GM12878 (cell line): ENCODE data around the gene VBP1. TPM values are rescaled to one million over a fixed set of nuclear protein-coding genes. Genes with fewer than 3 reads are reported as not detected.

Experiments
- ATAC-seq: fragments of 200-7000 bp; cut with Tn5 transposase; 3 replicates; pipeline ENCODE4 v1.9.1; 2020; ENCODE audit warnings: mild to moderate bottlenecking, moderate library complexity
- BruUV-seq: library from RNA; stranded (reverse); fragments of 400-500 nt; replicated peaks from 2 replicates; lab custom pipeline; 2021; lab: Mats Ljungman, UMichigan
- CTCF ChIA-PET: fragments of 300-600 bp; sonication (Branson Sonifier 250); formaldehyde crosslinking; extraction: SDS; loops from one replicate; lab custom pipeline; 2021; ENCODE audit warnings: inconsistent platforms; lab: Yijun Ruan, JAX
- POLR2A ChIA-PET: fragments of 350-600 bp; formaldehyde crosslinking; extraction: SDS; loops from one replicate; lab custom pipeline; 2021; ENCODE audit warnings: inconsistent platforms; lab: Charles Lee
- RAD21 ChIA-PET: fragments of 300-600 bp; sonication (Branson Sonifier 250); formaldehyde crosslinking; loops from one replicate; lab custom pipeline; 2023; ENCODE audit warnings: antibody characterized with exemption; ENCODE audit not compliant: unreplicated experiment; lab: Charles Lee
- SMC1A ChIA-PET: fragments of 300-600 bp; sonication (Branson Sonifier 250); formaldehyde crosslinking; loops from one replicate; lab custom pipeline; 2023; ENCODE audit not compliant: unreplicated experiment, uncharacterized antibody; lab: Charles Lee
- DNase-seq: peaks from one replicate; pipeline ENCODE4 v3.0.0-alpha.2; 2011; ENCODE audit warnings: low read depth, low spot score
- FAIRE-seq: peaks from 3 replicates; lab custom pipeline; 2011; peaks lifted over from hg19 to GRCh38; lab: Jason Lieb, UNC
- H2AFZ ChIP-seq: 2 replicates; pipeline ENCODE4 v1.6.0; 2011; ENCODE audit warnings: low read depth, low read length, control low read depth; ENCODE audit not compliant: control insufficient read depth
- H3K27ac ChIP-seq: 2 replicates; pipeline ENCODE4 v1.5.1; 2011; ENCODE audit warnings: control low read depth; ENCODE audit not compliant: control insufficient read depth, insufficient read depth
- H3K27me3 ChIP-seq, 2 experiments: replicated peaks in 1 of 2; 2 replicates each; pipeline versions ENCODE4 v1.6.0 to v1.6.1; 2011; ENCODE audit warnings: low read length in 1 of 2; ENCODE audit not compliant: control insufficient read depth in 2 of 2, insufficient read depth in 2 of 2
- H3K36me3 ChIP-seq, 2 experiments: 2 replicates each; pipeline ENCODE4 v1.5.1; 2011; ENCODE audit warnings: low read length in 1 of 2; ENCODE audit not compliant: control insufficient read depth in 2 of 2, insufficient read depth in 2 of 2
- H3K4me1 ChIP-seq: 2 replicates; pipeline ENCODE4 v1.6.1; 2011; ENCODE audit warnings: mild to moderate bottlenecking, low read length, moderate library complexity, mixed read lengths; ENCODE audit not compliant: control insufficient read depth, insufficient read depth
- H3K4me2 ChIP-seq: 2 replicates; pipeline ENCODE4 v1.6.0; 2011; ENCODE audit warnings: control low read depth; ENCODE audit not compliant: control insufficient read depth, insufficient read depth
- H3K4me3 ChIP-seq: fragments of 200-600 bp; sonication (generic); 2 replicates; pipeline ENCODE4 v1.5.1; 2016
- H3K79me2 ChIP-seq: 2 replicates; pipeline ENCODE4 v1.6.0; 2011; ENCODE audit warnings: low read length; ENCODE audit not compliant: control insufficient read depth, insufficient read depth
- H3K9ac ChIP-seq: 2 replicates; pipeline ENCODE4 v1.8.0; 2011; ENCODE audit warnings: low read length, control low read depth, mixed read lengths; ENCODE audit not compliant: control insufficient read depth, insufficient read depth
- H3K9me3 ChIP-seq: replicated peaks from 3 replicates; pipeline ENCODE4 v1.5.1; 2011; ENCODE audit warnings: mild to moderate bottlenecking, low read length; ENCODE audit not compliant: control insufficient read depth, insufficient read depth
- H4K20me1 ChIP-seq: 2 replicates; pipeline ENCODE4 v1.6.0; 2011; ENCODE audit not compliant: control insufficient read depth, insufficient read depth
- ATF7 ChIP-seq: fragments of 450-650 bp; IDR thresholded peaks from 2 replicates; pipeline ENCODE4 v1.6.1; 2016; ENCODE audit warnings: low read depth, mild to moderate bottlenecking
- BACH1 ChIP-seq: fragments of 450-650 bp; IDR thresholded peaks from 2 replicates; pipeline ENCODE4 v1.6.1; 2017; ENCODE audit warnings: mild to moderate bottlenecking, borderline replicate concordance
- CBFB ChIP-seq: IDR thresholded peaks from 2 replicates; pipeline ENCODE4 v1.6.1; 2016; ENCODE audit warnings: antibody characterized with exemption, low read depth
- FOXK2 ChIP-seq: fragments of 450-650 bp; IDR thresholded peaks from 2 replicates; pipeline ENCODE4 v1.6.1; 2017; ENCODE audit warnings: mild to moderate bottlenecking, moderate library complexity
- KDM1A ChIP-seq: fragments of 200-600 bp; sonication (generic); IDR thresholded peaks from 2 replicates; pipeline ENCODE4 v1.6.1; 2016; ENCODE audit warnings: borderline replicate concordance
- NFXL1 ChIP-seq: fragments of 450-650 bp; IDR thresholded peaks from 2 replicates; pipeline ENCODE4 v1.6.1; 2017; ENCODE audit warnings: antibody characterized with exemption, mild to moderate bottlenecking, borderline replicate concordance
- NFYB ChIP-seq: IDR thresholded peaks from 2 replicates; pipeline ENCODE4 v1.6.1; 2011; ENCODE audit warnings: low read depth, mild to moderate bottlenecking, low read length, improper control_type of control experiment, moderate library complexity; ENCODE audit not compliant: insufficient read depth
- NR2C2 ChIP-seq: IDR thresholded peaks from 2 replicates; pipeline ENCODE4 v1.6.1; 2011; ENCODE audit warnings: borderline replicate concordance, low read depth; ENCODE audit not compliant: control insufficient read depth, insufficient read length
- NR2F1 ChIP-seq: fragments of 450-650 bp; conservative IDR thresholded peaks from 2 replicates; pipeline ENCODE4 v1.6.1; 2017; ENCODE audit warnings: mild to moderate bottlenecking
- PAX8 ChIP-seq: fragments of 450-650 bp; IDR thresholded peaks from 2 replicates; pipeline ENCODE4 v1.6.1; 2017; ENCODE audit warnings: mild to moderate bottlenecking, moderate library complexity
- POLR2AphosphoS5 ChIP-seq: IDR thresholded peaks from 2 replicates; pipeline ENCODE4 v1.6.1; 2011; ENCODE audit warnings: mild to moderate bottlenecking, low read length, inconsistent platforms
- RFX5 ChIP-seq: IDR thresholded peaks from 2 replicates; pipeline ENCODE4 v1.6.1; 2011; ENCODE audit warnings: low read depth, low read length, improper control_type of control experiment
- SP1 ChIP-seq: IDR thresholded peaks from one replicate; pipeline ENCODE4 v1.6.1; 2011; ENCODE audit warnings: low read depth, low read length
- SPI1 ChIP-seq: IDR thresholded peaks from 2 replicates; pipeline ENCODE4 v1.6.1; 2011; ENCODE audit warnings: low read depth, mild to moderate bottlenecking, low read length, moderate library complexity, borderline replicate concordance; ENCODE audit not compliant: insufficient read depth
- SREBF2 ChIP-seq: IDR thresholded peaks from 2 replicates; pipeline ENCODE4 v1.6.1; 2012; ENCODE audit warnings: mild to moderate bottlenecking, low read length
- ZNF217 ChIP-seq: fragments of 450-650 bp; IDR thresholded peaks from 2 replicates; pipeline ENCODE4 v1.6.1; 2017; ENCODE audit warnings: antibody characterized with exemption, mild to moderate bottlenecking
- ZNF622 ChIP-seq: fragments of 450-650 bp; IDR thresholded peaks from 2 replicates; pipeline ENCODE4 v1.6.1; 2017; ENCODE audit warnings: mild to moderate bottlenecking, inconsistent platforms
- WGBS: methylation state at CpG from one replicate; pipeline ENCODE4 v1.1.6; 2016; ENCODE audit warnings: low lambda C conversion rate; ENCODE audit not compliant: insufficient replicate concordance, insufficient coverage; ENCODE audit errors: missing lambda C conversion rate; 5-methylcytosine and 5-hydroxymethylcytosine counted together
- in situ Hi-C: fragments of 300-500 bp; cut with MboI; formaldehyde crosslinking; loops from 9 replicates; pipeline ENCODE4 v1.14.3; 2018; ENCODE audit warnings: mixed read lengths
- intact Hi-C: fragments of 100-400 bp; cut with micrococcal nuclease; formaldehyde crosslinking; loops from one replicate; pipeline ENCODE4 v1.14.2; 2022; ENCODE audit not compliant: unreplicated experiment
- polyA plus RNA-seq, 11 experiments: library from polyadenylated mRNA; depleted of rRNA in 4 of 11; unstranded in 6 of 11; stranded (reverse) in 5 of 11; fragments of >200 nt; fragmentation: Nextera tagmentation in 4 of 11; fragmentation: Illumina TruSeq in 1 of 11; extraction: Ambion mirVana in 4 of 11; extraction: Trizol in 1 of 11; gene quantifications; 1 replicate in 1 of 11; 2 replicates in 10 of 11; pipeline versions ENCODE4 v1.2.1 to v1.2.3, GENCODE V29; 2011 to 2016; ENCODE audit warnings: inconsistent platforms in 2 of 11, missing spikeins in 2 of 11, low read depth in 1 of 11
- total RNA-seq, 4 experiments: library from RNA; depleted of rRNA in 3 of 4; stranded (reverse); fragments of >200 nt in 3 of 4; fragmentation: Illumina TruSeq in 1 of 4; extraction: Trizol in 1 of 4; gene quantifications; 2 replicates each; pipeline versions ENCODE4 v1.2.1 to v1.2.3, GENCODE V29; 2013 to 2021

Gene VBP1
- total and polyA plus RNA-seq, 10 of the 15 experiments (the other 5 are each of a cell fraction or from before 2014, with no cell fraction given) = 56.4 to 182 (median 102) TPM

DNA sequence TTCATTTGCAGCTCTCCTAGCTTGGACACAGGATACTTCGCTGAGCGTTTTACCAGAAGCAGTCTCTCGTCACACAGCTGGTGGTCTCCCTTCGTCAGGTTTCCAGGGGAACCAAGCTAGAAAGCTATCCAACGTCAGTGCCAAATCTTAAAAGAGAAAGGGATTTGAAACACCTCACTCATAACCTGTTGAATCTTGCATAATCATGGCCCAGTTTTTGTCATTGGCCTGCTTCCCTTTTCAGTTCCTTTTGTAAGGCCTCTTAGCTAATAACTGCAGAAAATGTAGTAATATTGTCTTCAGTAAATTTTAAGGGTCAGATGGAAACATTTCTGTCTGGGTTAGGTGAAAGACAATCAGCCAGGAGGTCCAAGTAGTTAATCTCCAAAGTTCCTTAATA, 26.0 kb downstream of the VBP1 start:
- no peak overlapping the region for H3K9ac ChIP-seq
- no peak overlapping the region for H3K4me2 ChIP-seq
- no peak for DNase-seq
- FAIRE-seq = no peak
- H4K20me1 ChIP-seq = no peaks in the 10 kb centered on the region
- H3K36me3 ChIP-seq = no peaks in the 10 kb centered on the region; a peak in 2 of 4 replicates
- ChIA-PET CTCF (interaction anchor here (1.0 to 1.4 kb wide), 2 partner anchors 25 to 147 kb away, joined by 3 read pairs; no protein-coding TSS in a partner anchor), RAD21 (interaction anchor here (1.3 to 3.0 kb wide), 3 partner anchors 11 to 26 kb away, joined by 3 to 16 read pairs (median 6); partner anchors contain the start of gene VBP1), SMC1A (interaction anchor here (0.9 to 2.6 kb wide), 4 partner anchors 11 to 91 kb away, joined by 3 to 7 read pairs (median 6); no protein-coding TSS in a partner anchor), POLR2A (interaction anchor here (0.5 kb wide), 1 partner anchor 28 kb away, joined by 3 read pairs; no protein-coding TSS in a partner anchor)
- no peak overlapping the region for H2AFZ ChIP-seq
- in situ Hi-C loops = no loop called here
- no peaks in the 10 kb centered on the region for H3K27me3 ChIP-seq
- no peaks in the 10 kb centered on the region for H3K9me3 ChIP-seq
- intact Hi-C loops = no loop called here
- TF ChIP-seq NR2C2 (no peak), SPI1 (peak; percentile 61; the same call in 1 of the 2 replicates), ATF7 (peak; percentile 48; the same call in 1 of the 2 replicates)
- no peaks in the 10 kb centered on the region for H3K4me1 ChIP-seq
- no peak overlapping the region for H3K4me3 ChIP-seq
- 68% methylated on average over 5 of the region's 5 CpGs for WGBS
- peak; percentile 75 for ATAC-seq
- BruUV-seq = no TSS peak
- H3K79me2 ChIP-seq = no peaks in the 10 kb centered on the region
- H3K27ac ChIP-seq = no peak overlapping the region

DNA sequence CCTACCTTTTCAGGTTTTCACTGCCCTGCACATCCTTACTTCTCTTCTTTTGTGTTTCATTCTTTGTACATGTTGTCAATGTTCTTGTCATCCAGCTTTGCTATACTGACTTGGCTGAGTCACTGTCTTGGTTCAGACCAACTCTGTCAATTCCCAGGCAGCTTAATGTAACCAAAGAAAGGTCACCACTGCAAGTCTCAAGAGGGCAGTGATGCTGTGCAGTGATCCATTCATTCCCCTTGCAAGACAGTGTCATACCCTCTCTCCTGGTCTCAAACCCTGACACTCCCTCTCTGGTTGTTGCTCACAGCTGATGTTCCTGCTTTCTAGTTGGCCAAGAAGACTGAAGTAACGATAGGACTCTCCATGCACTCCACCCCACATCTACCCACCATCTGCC, 30.5 kb downstream of the VBP1 start:
- ATAC-seq (peak; percentile 27; the same call in 1 of the 3 replicates), DNase-seq (no peak), FAIRE-seq (no peak)
- BruUV-seq = no TSS peak
- TF ChIP-seq PAX8 (no peak), RFX5 (no peak), ZNF622 (no peak), NFYB (no peak), FOXK2 (no peak), SREBF2 (no peak), NFXL1 (no peak), POLR2AphosphoS5 (no peak), SP1 (no peak), BACH1 (no peak), CBFB (no peak), KDM1A (no peak), NR2F1 (no peak), ZNF217 (no peak)
- in situ Hi-C loops (no loop called here), intact Hi-C loops (no loop called here)
- H3K4me1 ChIP-seq = no peaks in the 10 kb centered on the region
- H3K79me2 ChIP-seq = no peaks in the 10 kb centered on the region
- no peak overlapping the region for H3K9ac ChIP-seq
- no peaks in the 10 kb centered on the region for H3K27me3 ChIP-seq
- ChIA-PET CTCF (no interaction called here), RAD21 (no interaction called here), POLR2A (no interaction called here), SMC1A (interaction anchor here (1.3 kb wide), 1 partner anchor 13 kb away, joined by 3 read pairs; no protein-coding TSS in a partner anchor)
- H3K36me3 ChIP-seq = no peaks in the 10 kb centered on the region
- H3K4me2 ChIP-seq = no peak overlapping the region
- 100% methylated on average over 1 of the region's 1 CpG for WGBS
- H3K9me3 ChIP-seq = no peaks in the 10 kb centered on the region
- H3K4me3 ChIP-seq = no peak overlapping the region
- H2AFZ ChIP-seq = no peak overlapping the region
- no peak overlapping the region for H3K27ac ChIP-seq
- no peaks in the 10 kb centered on the region for H4K20me1 ChIP-seq
